ENCODE measurements around the gene LZTFL1. TPM values are rescaled to one million over a fixed set of nuclear protein-coding genes. Genes with fewer than 3 reads are reported as not detected.
A peak's percentile ranks its signal among the peaks of the same experiment; 100 is the strongest.

The LZTFL1 gene
- total RNA-seq (2021) (9.1 to 9.6 TPM (median 9.6 TPM) in 3 replicates), Bru-seq, nascent RNA (percentile 42 among the genes with signal in this experiment)
- long read RNA-seq, experiment 1, full-length matches to known transcripts, result 16 of 28 reads
- long read RNA-seq, experiment 1, partial matches to known transcripts, result 4 of 28 reads
- long read RNA-seq, experiment 1, other reads (novel, unspliced or antisense), result 8 of 28 reads
- long read RNA-seq, experiment 2, full-length matches to known transcripts, result 9 of 16 reads
- long read RNA-seq, experiment 2, partial matches to known transcripts, result 2 of 16 reads
- long read RNA-seq, experiment 2, other reads (novel, unspliced or antisense), result 5 of 16 reads
- long read RNA-seq, experiment 3, full-length matches to known transcripts, result 26 of 30 reads
- long read RNA-seq, experiment 3, partial matches to known transcripts, result 1 of 30 reads
- long read RNA-seq, experiment 3, other reads (novel, unspliced or antisense), result 3 of 30 reads

- Mint-ChIP-seq H3K36me3 (no peaks in the 10 kb centered on the region), H3K27ac (0 out of 2 replicates have a peak within 1 kb of the TSS, but pooled peaks have one; percentile 42), H3K9me3 (peaks cover 5% of the 10 kb centered on the region), H3K27me3 (ENCODE audit: low read depth) (peaks cover 44% of the 10 kb centered on the region), H3K4me3 (peak within 1 kb of the TSS; percentile 85), H3K4me1 (peaks cover 4% of the 10 kb centered on the region)
- POLR2A ChIA-PET, result no interaction called here
- ATAC-seq (peak; percentile 91), DNase-seq (ENCODE audit: low spot score) (peak; percentile 84)
- CTCF ChIA-PET, result interaction anchor here (0.9 to 2.2 kb wide), 6 partner anchors 9 to 182 kb away, joined by 3 to 9 read pairs (median 5); no protein-coding TSS in a partner anchor
- TF ChIP-seq, protein P1, sequence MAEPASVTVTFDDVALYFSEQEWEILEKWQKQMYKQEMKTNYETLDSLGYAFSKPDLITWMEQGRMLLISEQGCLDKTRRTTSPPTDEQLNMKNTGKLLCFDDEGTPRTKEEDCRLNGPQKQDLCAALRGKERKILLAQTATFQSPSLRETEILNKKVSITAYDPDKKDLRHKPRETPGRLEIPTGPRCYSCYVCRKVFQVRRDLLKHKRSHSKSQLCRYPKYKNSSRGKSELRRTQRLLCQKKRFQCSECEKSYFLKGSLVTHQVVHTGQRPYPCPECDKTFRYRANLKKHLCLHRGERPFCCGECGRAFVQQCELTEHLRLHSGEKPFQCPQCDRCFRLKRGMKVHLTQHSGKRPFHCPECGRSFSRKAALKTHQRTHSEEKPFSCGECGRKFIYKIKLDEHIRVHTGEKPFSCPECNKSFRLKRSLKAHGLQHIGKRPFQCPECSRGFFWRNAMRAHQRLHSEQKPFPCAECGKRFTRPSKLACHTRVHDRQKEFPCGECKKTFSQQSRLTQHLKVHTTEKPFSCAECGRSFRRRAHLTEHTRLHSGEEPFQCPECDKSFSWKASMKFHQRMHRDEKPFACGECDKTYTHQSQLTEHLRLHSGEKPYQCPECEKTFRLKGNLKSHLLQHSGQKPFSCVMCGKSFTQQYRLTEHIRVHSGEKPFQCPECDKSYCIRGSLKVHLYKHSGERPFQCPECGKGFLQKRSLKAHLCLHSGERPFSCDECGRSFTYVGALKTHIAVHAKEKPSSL (CRISPR knock-in tag; conservative IDR thresholded peaks at IDR 0.05), result no peak
- no peak for TF ChIP-seq ZNF138 (CRISPR knock-in tag; conservative IDR thresholded peaks at IDR 0.05)
- TF ChIP-seq ZNF423 (CRISPR knock-in tag; IDR thresholded peaks at IDR 0.05), result no peak
- no peak for TF ChIP-seq E2F1 (CRISPR knock-in tag; IDR thresholded peaks at IDR 0.05)
- TF ChIP-seq HMGA2 (CRISPR knock-in tag; IDR thresholded peaks at IDR 0.05), result no peak
- TF ChIP-seq JUN (CRISPR knock-in tag; IDR thresholded peaks at IDR 0.05), result no peak; the same call in 1 of the 2 replicates
- no peak for TF ChIP-seq EMX1 (CRISPR knock-in tag; IDR thresholded peaks at IDR 0.05)
- peak; percentile 100 for TF ChIP-seq FOXK1 (CRISPR knock-in tag; IDR thresholded peaks at IDR 0.05)
- no peak for TF ChIP-seq CBFB (CRISPR knock-in tag; IDR thresholded peaks at IDR 0.05; ENCODE audit: low read depth)
- TF ChIP-seq, protein P2, sequence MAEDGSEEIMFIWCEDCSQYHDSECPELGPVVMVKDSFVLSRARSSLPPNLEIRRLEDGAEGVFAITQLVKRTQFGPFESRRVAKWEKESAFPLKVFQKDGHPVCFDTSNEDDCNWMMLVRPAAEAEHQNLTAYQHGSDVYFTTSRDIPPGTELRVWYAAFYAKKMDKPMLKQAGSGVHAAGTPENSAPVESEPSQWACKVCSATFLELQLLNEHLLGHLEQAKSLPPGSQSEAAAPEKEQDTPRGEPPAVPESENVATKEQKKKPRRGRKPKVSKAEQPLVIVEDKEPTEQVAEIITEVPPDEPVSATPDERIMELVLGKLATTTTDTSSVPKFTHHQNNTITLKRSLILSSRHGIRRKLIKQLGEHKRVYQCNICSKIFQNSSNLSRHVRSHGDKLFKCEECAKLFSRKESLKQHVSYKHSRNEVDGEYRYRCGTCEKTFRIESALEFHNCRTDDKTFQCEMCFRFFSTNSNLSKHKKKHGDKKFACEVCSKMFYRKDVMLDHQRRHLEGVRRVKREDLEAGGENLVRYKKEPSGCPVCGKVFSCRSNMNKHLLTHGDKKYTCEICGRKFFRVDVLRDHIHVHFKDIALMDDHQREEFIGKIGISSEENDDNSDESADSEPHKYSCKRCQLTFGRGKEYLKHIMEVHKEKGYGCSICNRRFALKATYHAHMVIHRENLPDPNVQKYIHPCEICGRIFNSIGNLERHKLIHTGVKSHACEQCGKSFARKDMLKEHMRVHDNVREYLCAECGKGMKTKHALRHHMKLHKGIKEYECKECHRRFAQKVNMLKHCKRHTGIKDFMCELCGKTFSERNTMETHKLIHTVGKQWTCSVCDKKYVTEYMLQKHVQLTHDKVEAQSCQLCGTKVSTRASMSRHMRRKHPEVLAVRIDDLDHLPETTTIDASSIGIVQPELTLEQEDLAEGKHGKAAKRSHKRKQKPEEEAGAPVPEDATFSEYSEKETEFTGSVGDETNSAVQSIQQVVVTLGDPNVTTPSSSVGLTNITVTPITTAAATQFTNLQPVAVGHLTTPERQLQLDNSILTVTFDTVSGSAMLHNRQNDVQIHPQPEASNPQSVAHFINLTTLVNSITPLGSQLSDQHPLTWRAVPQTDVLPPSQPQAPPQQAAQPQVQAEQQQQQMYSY (CRISPR knock-in tag; IDR thresholded peaks at IDR 0.05), result no peak
- TF ChIP-seq ZNF263 (CRISPR knock-in tag; IDR thresholded peaks at IDR 0.05; ENCODE audit: low read depth), result no peak
- TF ChIP-seq, protein P3, sequence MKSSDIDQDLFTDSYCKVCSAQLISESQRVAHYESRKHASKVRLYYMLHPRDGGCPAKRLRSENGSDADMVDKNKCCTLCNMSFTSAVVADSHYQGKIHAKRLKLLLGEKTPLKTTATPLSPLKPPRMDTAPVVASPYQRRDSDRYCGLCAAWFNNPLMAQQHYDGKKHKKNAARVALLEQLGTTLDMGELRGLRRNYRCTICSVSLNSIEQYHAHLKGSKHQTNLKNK (CRISPR knock-in tag; IDR thresholded peaks at IDR 0.05), result no peak
- peak; percentile 30; the same call in 1 of the 2 replicates for TF ChIP-seq TEAD1 (CRISPR knock-in tag; IDR thresholded peaks at IDR 0.05)
- peak; percentile 97 for TF ChIP-seq ARID4B (CRISPR knock-in tag; IDR thresholded peaks at IDR 0.05; ENCODE audit: borderline replicate concordance)
- TF ChIP-seq, protein P4, sequence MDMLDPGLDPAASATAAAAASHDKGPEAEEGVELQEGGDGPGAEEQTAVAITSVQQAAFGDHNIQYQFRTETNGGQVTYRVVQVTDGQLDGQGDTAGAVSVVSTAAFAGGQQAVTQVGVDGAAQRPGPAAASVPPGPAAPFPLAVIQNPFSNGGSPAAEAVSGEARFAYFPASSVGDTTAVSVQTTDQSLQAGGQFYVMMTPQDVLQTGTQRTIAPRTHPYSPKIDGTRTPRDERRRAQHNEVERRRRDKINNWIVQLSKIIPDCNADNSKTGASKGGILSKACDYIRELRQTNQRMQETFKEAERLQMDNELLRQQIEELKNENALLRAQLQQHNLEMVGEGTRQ (CRISPR knock-in tag; IDR thresholded peaks at IDR 0.05), result peak; percentile 99
- TF ChIP-seq, protein P5, sequence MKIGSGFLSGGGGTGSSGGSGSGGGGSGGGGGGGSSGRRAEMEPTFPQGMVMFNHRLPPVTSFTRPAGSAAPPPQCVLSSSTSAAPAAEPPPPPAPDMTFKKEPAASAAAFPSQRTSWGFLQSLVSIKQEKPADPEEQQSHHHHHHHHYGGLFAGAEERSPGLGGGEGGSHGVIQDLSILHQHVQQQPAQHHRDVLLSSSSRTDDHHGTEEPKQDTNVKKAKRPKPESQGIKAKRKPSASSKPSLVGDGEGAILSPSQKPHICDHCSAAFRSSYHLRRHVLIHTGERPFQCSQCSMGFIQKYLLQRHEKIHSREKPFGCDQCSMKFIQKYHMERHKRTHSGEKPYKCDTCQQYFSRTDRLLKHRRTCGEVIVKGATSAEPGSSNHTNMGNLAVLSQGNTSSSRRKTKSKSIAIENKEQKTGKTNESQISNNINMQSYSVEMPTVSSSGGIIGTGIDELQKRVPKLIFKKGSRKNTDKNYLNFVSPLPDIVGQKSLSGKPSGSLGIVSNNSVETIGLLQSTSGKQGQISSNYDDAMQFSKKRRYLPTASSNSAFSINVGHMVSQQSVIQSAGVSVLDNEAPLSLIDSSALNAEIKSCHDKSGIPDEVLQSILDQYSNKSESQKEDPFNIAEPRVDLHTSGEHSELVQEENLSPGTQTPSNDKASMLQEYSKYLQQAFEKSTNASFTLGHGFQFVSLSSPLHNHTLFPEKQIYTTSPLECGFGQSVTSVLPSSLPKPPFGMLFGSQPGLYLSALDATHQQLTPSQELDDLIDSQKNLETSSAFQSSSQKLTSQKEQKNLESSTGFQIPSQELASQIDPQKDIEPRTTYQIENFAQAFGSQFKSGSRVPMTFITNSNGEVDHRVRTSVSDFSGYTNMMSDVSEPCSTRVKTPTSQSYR (CRISPR knock-in tag; IDR thresholded peaks at IDR 0.05), result no peak
- no peak for TF ChIP-seq CREM (CRISPR knock-in tag; IDR thresholded peaks at IDR 0.05)
- TF ChIP-seq RELA (CRISPR knock-in tag; IDR thresholded peaks at IDR 0.05; ENCODE audit: borderline replicate concordance), result no peak
Observed at GRCh38 chr3:45841757-45842491, at the start of gene LZTFL1. TSS of gene LZTFL1 (minus strand) at chr3:45842119. CDS start at chr3:45841991, 128 bp downstream.

Measured in WTC11 (cell line).